Activated CD8-positive, alpha-beta memory T cell treated with anti-CD3 and anti-CD28 coated beads, Interleukin-2, amount 50 U/mL, for 1 hour (primary cell): ENCODE measurements around the gene ATP8A1.
"Not testable (repeated sequence)": the region's sequence is repeated elsewhere in the genome, so short reads cannot be mapped to it uniquely, and the experiment has no call there.

Experiments used
- DNase-seq: peaks from one replicate; pipeline ENCODE4 v3.0.0-alpha.2; 2020; ENCODE audit errors: extremely low read depth

ATP8A1 gene

DNA sequence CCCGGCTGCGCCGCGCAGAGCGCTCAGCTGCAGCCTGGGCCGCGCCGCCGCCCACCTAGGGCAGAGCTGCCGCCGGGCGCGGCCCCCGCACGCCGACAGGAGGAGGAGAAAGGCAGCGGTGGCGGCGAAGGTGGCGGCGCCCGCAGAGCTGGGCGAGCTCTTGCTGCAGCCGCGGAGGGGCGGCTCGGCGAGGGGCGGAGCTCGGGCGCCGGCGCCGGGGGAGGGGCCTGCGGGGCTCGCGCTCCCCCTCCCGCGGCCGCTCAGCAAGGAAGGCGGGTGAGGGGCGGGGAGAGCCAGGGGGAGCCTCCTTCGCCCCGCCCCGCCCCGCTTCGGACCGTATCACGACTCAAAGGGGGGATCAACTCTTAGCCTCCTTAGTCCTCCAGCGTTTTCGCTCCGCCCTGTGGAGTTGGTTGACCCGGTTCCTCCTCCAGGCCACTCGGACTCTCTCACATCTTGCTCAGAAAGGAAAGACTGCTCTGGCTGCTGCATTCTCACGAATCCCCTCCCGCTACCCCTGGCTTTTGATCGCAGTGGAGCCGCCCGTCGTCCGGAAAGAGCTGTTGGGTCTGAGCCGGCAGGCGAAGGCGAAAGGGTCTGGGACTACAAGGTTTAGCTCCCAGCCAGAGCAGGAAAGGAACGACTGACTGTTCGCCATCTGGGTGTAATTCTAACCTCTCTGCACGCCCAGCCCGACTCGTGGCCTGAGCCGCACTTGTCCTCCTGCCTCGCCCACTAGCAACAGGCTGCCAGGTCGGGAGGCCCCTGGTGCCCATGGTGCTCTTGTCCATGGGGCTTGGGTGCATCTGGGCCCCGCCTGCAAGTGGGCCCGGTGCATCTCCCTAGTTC, at the start of gene ATP8A1:
TSS of gene ATP8A1 (minus strand) at position 162 of the 849 bp plus-strand sequence. CDS start 232 bp downstream, outside the sequence.
- DNase-seq = peak; percentile 88

GRCh38 chr4:42706086-42706485, 49.2 kb upstream of the ATP8A1 start:
- no peak for DNase-seq

GRCh38 chr4:42703813-42704212, 46.9 kb upstream of the ATP8A1 start:
- no peak for DNase-seq

DNA sequence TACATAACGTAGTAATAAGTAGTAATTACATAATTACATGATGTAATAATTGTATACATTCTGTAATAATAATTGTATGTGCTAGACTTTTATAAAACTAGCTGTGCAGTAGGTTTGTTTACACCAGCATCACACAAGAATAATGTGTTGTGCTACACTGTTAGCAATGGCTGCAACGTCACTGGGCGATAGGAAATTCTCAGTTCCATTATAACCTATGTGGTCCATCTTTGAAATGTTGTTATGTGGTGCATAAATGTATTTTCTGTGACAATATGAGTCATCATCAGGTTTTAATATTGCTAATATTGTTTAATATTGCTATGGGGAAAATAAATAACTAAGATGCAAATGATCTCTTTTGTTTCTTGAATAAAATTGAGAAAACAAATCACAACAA, 46.0 kb upstream of the ATP8A1 start:
- DNase-seq = no peak

GRCh38 chr4:42701780-42702179, 44.9 kb upstream of the ATP8A1 start:
- DNase-seq = not testable (repeated sequence)

GRCh38 chr4:42690537-42690936, 33.6 kb upstream of the ATP8A1 start:
- no peak for DNase-seq

- no peak for DNase-seq
Measured at GRCh38 chr4:42683393-42683792, 26.5 kb upstream of the ATP8A1 start.

GRCh38 chr4:42678512-42678911, 21.6 kb upstream of the ATP8A1 start:
- no peak for DNase-seq

DNA sequence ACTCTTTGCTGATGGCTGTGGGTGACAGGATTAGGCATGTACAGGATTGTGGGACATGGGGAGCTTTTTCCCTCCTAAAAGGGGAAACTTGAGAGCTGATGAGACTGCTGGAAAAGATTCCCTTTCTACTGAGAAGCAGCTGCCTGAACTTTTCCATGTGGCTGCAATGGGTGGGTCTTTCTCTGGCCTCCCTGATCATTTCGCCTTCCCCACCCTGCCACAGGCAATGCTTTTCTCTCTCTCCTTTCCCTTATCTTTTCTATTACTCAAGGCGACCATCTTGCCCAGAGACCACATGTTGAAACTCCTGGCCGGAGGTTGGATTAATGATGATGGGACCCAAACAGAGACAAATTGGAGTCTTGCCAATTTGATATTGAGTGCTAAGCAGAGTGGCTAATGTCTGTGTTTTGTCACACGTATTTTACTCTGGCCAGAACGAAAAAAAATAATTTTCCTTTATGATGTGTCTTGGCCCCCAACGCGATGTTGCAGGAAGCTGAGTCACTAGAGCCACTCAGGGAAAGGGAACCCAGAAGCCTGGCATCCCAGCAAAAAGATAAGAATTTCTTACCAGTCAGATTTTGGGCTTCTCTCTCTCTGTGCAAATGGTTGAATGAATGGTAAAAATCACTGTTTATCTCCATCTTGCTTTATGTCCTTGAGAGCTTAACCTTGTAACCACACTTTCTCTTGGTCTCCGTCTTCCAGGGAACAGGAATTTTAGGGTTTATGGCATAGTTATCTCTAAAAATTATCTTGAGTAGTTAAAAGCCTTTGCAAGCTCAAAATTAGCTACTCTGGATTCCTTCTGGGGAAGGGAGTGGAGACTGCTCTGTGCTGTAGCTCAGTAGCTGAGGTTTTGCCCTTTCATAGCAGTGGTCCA, 19.4 kb upstream of the ATP8A1 start:
- DNase-seq = no peak

DNA sequence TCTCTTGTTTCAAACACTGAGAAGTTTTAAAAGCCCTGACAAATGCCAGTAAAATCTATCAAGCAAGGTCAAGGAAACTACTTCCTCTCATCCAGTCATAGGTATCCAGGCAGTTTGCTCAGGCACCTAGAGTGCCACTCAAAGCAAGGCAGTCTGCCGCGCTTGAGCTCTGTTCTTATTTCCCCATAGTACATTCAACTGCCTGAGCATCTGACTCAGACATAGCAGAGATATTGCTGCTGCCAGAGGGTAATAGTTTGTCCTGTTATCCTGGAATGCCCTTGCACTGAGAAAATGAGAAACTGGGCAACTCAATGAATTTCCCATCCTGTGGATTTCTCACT, 16.1 kb upstream of the ATP8A1 start:
- DNase-seq = no peak

- no peak for DNase-seq
Measured at GRCh38 chr4:42672359-42673081, 15.6 kb upstream of the ATP8A1 start.

- no peak for DNase-seq
Measured at GRCh38 chr4:42671431-42672194, 14.7 kb upstream of the ATP8A1 start.

- DNase-seq = no peak
Measured at GRCh38 chr4:42658261-42658660, 1.4 kb upstream of the ATP8A1 start.

- no peak for DNase-seq
Measured at GRCh38 chr4:42656679-42656943, 294 bp downstream of the ATP8A1 start.

DNA sequence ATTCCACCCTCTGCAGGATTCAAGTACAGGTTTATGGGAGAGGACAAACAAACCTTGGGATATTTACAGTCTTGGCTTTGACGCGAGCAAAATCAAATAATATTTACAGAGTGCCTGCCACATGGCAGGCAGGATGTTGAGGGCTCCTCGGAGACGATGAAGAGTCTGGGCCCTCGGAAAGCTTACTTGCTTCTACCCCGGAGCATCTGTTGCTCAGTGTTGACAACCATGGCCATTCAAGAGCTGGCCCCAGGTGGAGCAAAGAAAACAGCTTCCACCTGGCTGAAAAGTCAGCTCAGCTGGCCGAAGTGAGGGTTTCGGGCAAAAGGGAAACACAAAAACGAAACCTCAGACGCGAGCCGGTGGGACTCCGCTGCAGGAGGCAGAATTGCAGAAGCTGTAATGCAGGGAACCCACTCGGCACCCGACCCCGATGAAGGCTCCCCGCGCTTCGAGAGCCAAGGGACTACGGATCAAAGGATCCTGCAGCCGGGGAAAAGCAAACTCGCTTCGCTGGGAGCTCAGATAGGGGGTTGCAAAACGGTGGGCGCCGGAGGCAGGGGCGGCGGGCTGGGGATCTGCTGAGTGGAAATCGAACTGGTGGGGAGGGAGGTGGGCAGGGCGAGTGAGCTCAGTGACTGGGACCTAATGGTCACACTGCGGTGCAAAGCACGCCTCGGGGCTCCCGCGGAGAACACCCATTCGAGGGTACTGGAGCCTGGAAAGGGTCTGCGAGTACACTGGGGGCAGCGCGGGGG, 805 bp downstream of the ATP8A1 start:
- no peak for DNase-seq

GRCh38 chr4:42655269-42655637, 1.7 kb downstream of the ATP8A1 start:
- no peak for DNase-seq

DNA sequence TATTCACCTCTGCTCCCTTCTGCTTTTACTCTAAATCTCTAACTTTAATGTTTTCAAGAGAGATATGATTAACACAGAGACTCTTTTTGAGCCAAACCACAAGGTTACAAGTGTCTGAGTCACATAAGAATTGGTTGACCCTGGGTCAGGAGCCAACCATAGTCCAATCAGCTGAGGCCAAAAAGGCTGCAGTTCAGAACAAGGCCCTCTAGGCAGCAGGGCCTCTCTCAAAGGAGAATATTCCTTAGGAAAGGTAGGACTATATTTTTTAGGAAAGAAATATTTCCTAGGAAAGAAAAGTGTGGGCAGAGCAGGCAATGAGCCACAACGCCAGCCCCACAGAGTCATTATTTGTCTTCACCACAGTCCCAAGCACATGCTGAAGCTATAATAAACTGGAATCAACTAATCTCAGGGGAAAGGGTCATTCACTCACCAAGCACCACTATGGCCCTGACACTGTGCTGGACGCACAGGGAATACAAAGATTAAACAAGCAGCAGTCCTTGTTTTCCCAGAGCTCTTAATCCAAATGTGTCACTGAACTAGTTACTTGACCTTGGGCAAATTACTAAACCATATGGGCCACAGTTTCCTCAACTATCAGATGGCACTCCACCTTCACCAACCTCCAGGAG, 2.2 kb downstream of the ATP8A1 start:
- no peak for DNase-seq

- DNase-seq = no peak
Measured at GRCh38 chr4:42653626-42654560, 3.0 kb downstream of the ATP8A1 start.

GRCh38 chr4:42652529-42653231, 4.2 kb downstream of the ATP8A1 start:
- not testable (repeated sequence) for DNase-seq
